DMS153 (cell line): ENCODE data around the gene VSIG4.
A peak's percentile ranks its signal among the peaks of the same experiment; 100 is the strongest.

ENCODE experiments used
- DNase-seq: peaks from one replicate; lab custom pipeline; 2025; lab: John Stamatoyannopoulos, UW

The VSIG4 gene

GRCh38 chrX:66023385-66024091, 16.3 kb downstream of the VSIG4 start:
- DNase-seq, result no peak

- DNase-seq, result no peak
Measured at GRCh38 chrX:66022632-66023384, 17.1 kb downstream of the VSIG4 start.

GRCh38 chrX:66021765-66022631, 17.9 kb downstream of the VSIG4 start:
- no peak for DNase-seq

- no peak for DNase-seq
Measured at GRCh38 chrX:66021401-66021764, 18.5 kb downstream of the VSIG4 start.

GRCh38 chrX:66020631-66021334, 19.1 kb downstream of the VSIG4 start:
- DNase-seq, result no peak

- DNase-seq, result no peak
Measured at GRCh38 chrX:66019974-66020373, 19.9 kb downstream of the VSIG4 start.

- no peak for DNase-seq
Measured at GRCh38 chrX:66019310-66019652, 20.6 kb downstream of the VSIG4 start.

GRCh38 chrX:66018585-66019309, 21.1 kb downstream of the VSIG4 start:
- no peak for DNase-seq

- peak; percentile 23 for DNase-seq
Measured at GRCh38 chrX:66017659-66018170, 22.2 kb downstream of the VSIG4 start.

GRCh38 chrX:66016905-66017658, 22.8 kb downstream of the VSIG4 start:
- no peak for DNase-seq

- DNase-seq, result no peak
Measured at GRCh38 chrX:66015900-66016689, 23.8 kb downstream of the VSIG4 start.

- no peak for DNase-seq
Measured at GRCh38 chrX:66015152-66015831, 24.6 kb downstream of the VSIG4 start.

GRCh38 chrX:66014556-66014955, 25.3 kb downstream of the VSIG4 start:
- no peak for DNase-seq

GRCh38 chrX:66014084-66014483, 25.8 kb downstream of the VSIG4 start:
- no peak for DNase-seq

- no peak for DNase-seq
Measured at GRCh38 chrX:66013194-66013816, 26.6 kb downstream of the VSIG4 start.

GRCh38 chrX:66012094-66012534, 27.8 kb downstream of the VSIG4 start:
- no peak for DNase-seq

- DNase-seq, result no peak
Measured at GRCh38 chrX:66009231-66009845, 30.5 kb downstream of the VSIG4 start.

GRCh38 chrX:66008328-66008970, 31.4 kb downstream of the VSIG4 start:
- DNase-seq, result no peak
